ENCODE data around the gene TLK2.
"Not testable (repeated sequence)": the region's sequence is repeated elsewhere in the genome, so short reads cannot be mapped to it uniquely, and the experiment has no call there.

TLK2 gene

GRCh38 chr17:62478424-62478879, at the start of gene TLK2:
TSS of gene TLK2 (plus strand) at chr17:62478825. CDS start at chr17:62481126, 2,301 bp downstream.
- Histone ChIP-seq H3K27me3 (ENCODE audit: insufficient read depth, low read length) (no peaks in the 10 kb centered on the region), H3K27ac (ENCODE audit: low read depth, low read length) (peak within 1 kb of the TSS; percentile 63), H3K4me3 (ENCODE audit: low read depth, low read length) (peak within 1 kb of the TSS; percentile 82), H3K36me3 (ENCODE audit: insufficient read depth, low read length) (no peaks in the 10 kb centered on the region), H2AFZ (ENCODE audit: low read length, unreplicated experiment) (peak within 1 kb of the TSS; percentile 36), H3K79me2 (ENCODE audit: control insufficient read depth, insufficient read depth, low read length, unreplicated experiment) (peaks cover 50% of the 10 kb centered on the region), H3K4me1 (ENCODE audit: control insufficient read depth, insufficient read depth, low read length, unreplicated experiment) (peaks cover 8% of the 10 kb centered on the region)

- H3K4me3 ChIP-seq (ENCODE audit: low read depth, low read length); H3K79me2 ChIP-seq (ENCODE audit: control insufficient read depth, insufficient read depth, low read length, unreplicated experiment); H3K27me3 ChIP-seq (ENCODE audit: insufficient read depth, low read length); H3K36me3 ChIP-seq (ENCODE audit: insufficient read depth, low read length); H2AFZ ChIP-seq (ENCODE audit: low read length, unreplicated experiment); H3K4me1 ChIP-seq (ENCODE audit: control insufficient read depth, insufficient read depth, low read length, unreplicated experiment); H3K27ac ChIP-seq (ENCODE audit: low read depth, low read length): not testable (repeated sequence)
These were observed 43.4 kb upstream of the TLK2 start for GRCh38 chr17:62435251-62435650.

GRCh38 chr17:62441181-62441580, 37.4 kb upstream of the TLK2 start:
- not testable (repeated sequence) for H3K79me2 ChIP-seq (ENCODE audit: control insufficient read depth, insufficient read depth, low read length, unreplicated experiment); H3K27ac ChIP-seq (ENCODE audit: low read depth, low read length); H3K36me3 ChIP-seq (ENCODE audit: insufficient read depth, low read length); H2AFZ ChIP-seq (ENCODE audit: low read length, unreplicated experiment); H3K27me3 ChIP-seq (ENCODE audit: insufficient read depth, low read length); H3K4me3 ChIP-seq (ENCODE audit: low read depth, low read length); H3K4me1 ChIP-seq (ENCODE audit: control insufficient read depth, insufficient read depth, low read length, unreplicated experiment)

GRCh38 chr17:62444063-62444462, 34.6 kb upstream of the TLK2 start:
- no peaks in the 10 kb centered on the region for H3K4me1 ChIP-seq (ENCODE audit: control insufficient read depth, insufficient read depth, low read length, unreplicated experiment)
- H3K27me3 ChIP-seq (ENCODE audit: insufficient read depth, low read length) = no peaks in the 10 kb centered on the region
- no peak overlapping the region for H3K27ac ChIP-seq (ENCODE audit: low read depth, low read length)
- H3K4me3 ChIP-seq (ENCODE audit: low read depth, low read length) = no peak overlapping the region
- no peaks in the 10 kb centered on the region for H3K79me2 ChIP-seq (ENCODE audit: control insufficient read depth, insufficient read depth, low read length, unreplicated experiment)
- no peak overlapping the region for H2AFZ ChIP-seq (ENCODE audit: low read length, unreplicated experiment)
- H3K36me3 ChIP-seq (ENCODE audit: insufficient read depth, low read length) = no peaks in the 10 kb centered on the region; the same call in 1 of the 2 replicates

GRCh38 chr17:62445791-62446190, 32.8 kb upstream of the TLK2 start:
- H3K4me3 ChIP-seq (ENCODE audit: low read depth, low read length); H3K27ac ChIP-seq (ENCODE audit: low read depth, low read length); H3K79me2 ChIP-seq (ENCODE audit: control insufficient read depth, insufficient read depth, low read length, unreplicated experiment); H3K4me1 ChIP-seq (ENCODE audit: control insufficient read depth, insufficient read depth, low read length, unreplicated experiment); H3K36me3 ChIP-seq (ENCODE audit: insufficient read depth, low read length); H3K27me3 ChIP-seq (ENCODE audit: insufficient read depth, low read length); H2AFZ ChIP-seq (ENCODE audit: low read length, unreplicated experiment): not testable (repeated sequence)

GRCh38 chr17:62452195-62452594, 26.4 kb upstream of the TLK2 start:
- H3K79me2 ChIP-seq (ENCODE audit: control insufficient read depth, insufficient read depth, low read length, unreplicated experiment); H3K27me3 ChIP-seq (ENCODE audit: insufficient read depth, low read length); H2AFZ ChIP-seq (ENCODE audit: low read length, unreplicated experiment); H3K4me3 ChIP-seq (ENCODE audit: low read depth, low read length); H3K4me1 ChIP-seq (ENCODE audit: control insufficient read depth, insufficient read depth, low read length, unreplicated experiment); H3K27ac ChIP-seq (ENCODE audit: low read depth, low read length); H3K36me3 ChIP-seq (ENCODE audit: insufficient read depth, low read length): not testable (repeated sequence)

GRCh38 chr17:62453041-62453440, 25.6 kb upstream of the TLK2 start:
- H3K79me2 ChIP-seq (ENCODE audit: control insufficient read depth, insufficient read depth, low read length, unreplicated experiment); H2AFZ ChIP-seq (ENCODE audit: low read length, unreplicated experiment); H3K27me3 ChIP-seq (ENCODE audit: insufficient read depth, low read length); H3K27ac ChIP-seq (ENCODE audit: low read depth, low read length); H3K4me1 ChIP-seq (ENCODE audit: control insufficient read depth, insufficient read depth, low read length, unreplicated experiment); H3K36me3 ChIP-seq (ENCODE audit: insufficient read depth, low read length); H3K4me3 ChIP-seq (ENCODE audit: low read depth, low read length): not testable (repeated sequence)

- not testable (repeated sequence) for H2AFZ ChIP-seq (ENCODE audit: low read length, unreplicated experiment); H3K79me2 ChIP-seq (ENCODE audit: control insufficient read depth, insufficient read depth, low read length, unreplicated experiment); H3K27ac ChIP-seq (ENCODE audit: low read depth, low read length); H3K4me1 ChIP-seq (ENCODE audit: control insufficient read depth, insufficient read depth, low read length, unreplicated experiment); H3K27me3 ChIP-seq (ENCODE audit: insufficient read depth, low read length); H3K36me3 ChIP-seq (ENCODE audit: insufficient read depth, low read length); H3K4me3 ChIP-seq (ENCODE audit: low read depth, low read length)
These were observed 25.0 kb upstream of the TLK2 start for GRCh38 chr17:62453656-62454055.

- H3K4me3 ChIP-seq (ENCODE audit: low read depth, low read length); H3K36me3 ChIP-seq (ENCODE audit: insufficient read depth, low read length); H3K79me2 ChIP-seq (ENCODE audit: control insufficient read depth, insufficient read depth, low read length, unreplicated experiment); H3K4me1 ChIP-seq (ENCODE audit: control insufficient read depth, insufficient read depth, low read length, unreplicated experiment); H3K27ac ChIP-seq (ENCODE audit: low read depth, low read length); H3K27me3 ChIP-seq (ENCODE audit: insufficient read depth, low read length); H2AFZ ChIP-seq (ENCODE audit: low read length, unreplicated experiment): not testable (repeated sequence)
These were observed 24.5 kb upstream of the TLK2 start for GRCh38 chr17:62454111-62454510.

- H3K27me3 ChIP-seq (ENCODE audit: insufficient read depth, low read length) = no peaks in the 10 kb centered on the region
- no peaks in the 10 kb centered on the region for H3K36me3 ChIP-seq (ENCODE audit: insufficient read depth, low read length)
- no peak overlapping the region for H2AFZ ChIP-seq (ENCODE audit: low read length, unreplicated experiment)
- no peak overlapping the region for H3K4me3 ChIP-seq (ENCODE audit: low read depth, low read length)
- no peak overlapping the region for H3K27ac ChIP-seq (ENCODE audit: low read depth, low read length)
- H3K79me2 ChIP-seq (ENCODE audit: control insufficient read depth, insufficient read depth, low read length, unreplicated experiment) = no peaks in the 10 kb centered on the region
- H3K4me1 ChIP-seq (ENCODE audit: control insufficient read depth, insufficient read depth, low read length, unreplicated experiment) = no peaks in the 10 kb centered on the region
These were observed 22.6 kb upstream of the TLK2 start for GRCh38 chr17:62456016-62456415.

- not testable (repeated sequence) for H2AFZ ChIP-seq (ENCODE audit: low read length, unreplicated experiment); H3K27ac ChIP-seq (ENCODE audit: low read depth, low read length); H3K79me2 ChIP-seq (ENCODE audit: control insufficient read depth, insufficient read depth, low read length, unreplicated experiment); H3K4me1 ChIP-seq (ENCODE audit: control insufficient read depth, insufficient read depth, low read length, unreplicated experiment); H3K36me3 ChIP-seq (ENCODE audit: insufficient read depth, low read length); H3K4me3 ChIP-seq (ENCODE audit: low read depth, low read length); H3K27me3 ChIP-seq (ENCODE audit: insufficient read depth, low read length)
These were observed 20.1 kb upstream of the TLK2 start for GRCh38 chr17:62458483-62458882.

- H3K27me3 ChIP-seq (ENCODE audit: insufficient read depth, low read length); H3K4me1 ChIP-seq (ENCODE audit: control insufficient read depth, insufficient read depth, low read length, unreplicated experiment); H3K36me3 ChIP-seq (ENCODE audit: insufficient read depth, low read length); H2AFZ ChIP-seq (ENCODE audit: low read length, unreplicated experiment); H3K4me3 ChIP-seq (ENCODE audit: low read depth, low read length); H3K27ac ChIP-seq (ENCODE audit: low read depth, low read length); H3K79me2 ChIP-seq (ENCODE audit: control insufficient read depth, insufficient read depth, low read length, unreplicated experiment): not testable (repeated sequence)
These were observed 14.2 kb upstream of the TLK2 start for GRCh38 chr17:62464422-62464821.
